Left ventricle myocardium inferior (tissue), 1 donor: ENCODE results near the gene GANAB. TPM values are rescaled to one million over a fixed set of nuclear protein-coding genes. Genes with fewer than 3 reads are reported as not detected.

Source experiments
- DNase-seq: peaks from one replicate; pipeline ENCODE4 v3.0.0-alpha.2; 2020
- H3K27ac ChIP-seq: fragments of 200-600 bp; replicated peaks from 2 replicates; pipeline ENCODE4 v1.8.0; 2021
- H3K27me3 ChIP-seq: fragments of 200-600 bp; 2 replicates; pipeline ENCODE4 v1.8.0; 2021; ENCODE audit warnings: low read depth
- H3K36me3 ChIP-seq: fragments of 200-600 bp; 2 replicates; pipeline ENCODE4 v1.8.0; 2021
- H3K4me1 ChIP-seq: fragments of 200-600 bp; 2 replicates; pipeline ENCODE4 v1.8.0; 2021
- H3K4me3 ChIP-seq: fragments of 200-600 bp; 2 replicates; pipeline ENCODE4 v1.8.0; 2021; ENCODE audit warnings: mild to moderate bottlenecking, moderate library complexity
- H3K9me3 ChIP-seq: fragments of 200-600 bp; replicated peaks from 2 replicates; pipeline ENCODE4 v1.8.0; 2021
- CTCF ChIP-seq: fragments of 200-600 bp; IDR thresholded peaks from 2 replicates; pipeline ENCODE4 v1.8.0; 2021; ENCODE audit warnings: antibody characterized with exemption, mild to moderate bottlenecking, borderline replicate concordance
- intact Hi-C: fragments of 100-400 bp; cut with micrococcal nuclease; formaldehyde crosslinking; loops from one replicate; pipeline ENCODE4 v1.11.0; 2022
- total RNA-seq: library from RNA; stranded (reverse); fragmentation: NEBNext Ultra II Directional; extraction: Animal tissue kit (Norgen Biotek cat#: 25700); gene quantifications from one replicate; pipeline ENCODE4 v1.2.1, GENCODE V29; 2021
- donor health status: DM: no; HTN: yes; CAD: no; lungs with severe emphysema.

Gene GANAB
- total RNA-seq, 1 donor from 2014 or later = 90.2 TPM

GRCh38 chr11:62671236-62671607, 24.8 kb upstream of the GANAB start:
- peaks cover 72% of the 10 kb centered on the region for H3K4me1 ChIP-seq
- H3K27me3 ChIP-seq = no peaks in the 10 kb centered on the region
- peaks cover 36% of the 10 kb centered on the region for H3K36me3 ChIP-seq
- no peak for DNase-seq
- peak overlapping the region; percentile 91 for H3K27ac ChIP-seq
- H3K4me3 ChIP-seq = peak overlapping the region; percentile 81
- TF ChIP-seq CTCF = no peak
- intact Hi-C loops = no loop called here
- no peaks in the 10 kb centered on the region for H3K9me3 ChIP-seq

DNA sequence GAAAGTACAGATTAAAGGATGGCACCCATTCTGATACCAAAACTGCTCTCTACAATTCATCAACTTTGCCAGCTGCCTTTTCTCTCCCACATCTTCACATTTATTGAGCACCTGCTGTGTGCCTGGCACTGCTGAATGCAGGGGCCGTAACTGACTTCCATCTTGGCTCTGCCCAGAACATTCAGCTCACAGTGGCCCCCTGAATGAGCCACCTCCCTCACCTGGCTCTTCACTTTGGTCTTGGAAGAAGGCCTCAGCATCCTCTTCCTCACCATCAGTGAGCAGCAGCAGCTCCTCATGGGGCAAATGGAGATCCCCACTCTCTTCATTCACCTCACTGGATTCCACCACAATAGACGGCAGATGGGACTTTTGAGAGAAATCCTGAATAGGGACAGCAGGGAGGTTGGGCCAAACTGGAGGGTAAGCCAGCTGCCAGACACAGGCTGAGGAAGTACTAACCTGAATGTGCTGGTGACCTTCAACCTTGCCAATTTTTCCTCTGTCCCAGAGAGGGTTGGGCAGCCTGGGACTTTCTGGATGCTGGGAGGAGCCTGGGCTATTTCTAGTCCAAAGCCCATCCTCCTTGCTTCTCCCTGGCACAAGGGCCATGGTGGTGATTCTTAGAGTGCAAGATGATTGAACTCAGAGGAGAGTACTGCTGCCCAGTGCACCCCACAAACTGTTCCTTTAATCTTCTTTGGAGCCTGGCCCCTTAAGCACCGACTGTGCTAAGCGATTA, 23.2 kb upstream of the GANAB start:
- Histone ChIP-seq H3K27ac (peak overlapping the region; percentile 91), H3K36me3 (peaks cover 19% of the 10 kb centered on the region)
- intact Hi-C loops = no loop called here

GRCh38 chr11:62667460-62667859, 21.0 kb upstream of the GANAB start:
- intact Hi-C loops = no loop called here
- Histone ChIP-seq H3K36me3 (peaks cover 14% of the 10 kb centered on the region), H3K9me3 (no peaks in the 10 kb centered on the region), H3K4me1 (peaks cover 80% of the 10 kb centered on the region), H3K4me3 (no peak overlapping the region), H3K27me3 (no peaks in the 10 kb centered on the region), H3K27ac (no peak overlapping the region)
- TF ChIP-seq CTCF = no peak
- no peak for DNase-seq

More for the DNA sequence above, 23.2 kb upstream of the GANAB start:
- Histone ChIP-seq H3K27me3 (no peaks in the 10 kb centered on the region), H3K4me1 (peaks cover 84% of the 10 kb centered on the region), H3K9me3 (no peaks in the 10 kb centered on the region), H3K4me3 (no peak overlapping the region)
- no peak for DNase-seq
- no peak for TF ChIP-seq CTCF

DNA sequence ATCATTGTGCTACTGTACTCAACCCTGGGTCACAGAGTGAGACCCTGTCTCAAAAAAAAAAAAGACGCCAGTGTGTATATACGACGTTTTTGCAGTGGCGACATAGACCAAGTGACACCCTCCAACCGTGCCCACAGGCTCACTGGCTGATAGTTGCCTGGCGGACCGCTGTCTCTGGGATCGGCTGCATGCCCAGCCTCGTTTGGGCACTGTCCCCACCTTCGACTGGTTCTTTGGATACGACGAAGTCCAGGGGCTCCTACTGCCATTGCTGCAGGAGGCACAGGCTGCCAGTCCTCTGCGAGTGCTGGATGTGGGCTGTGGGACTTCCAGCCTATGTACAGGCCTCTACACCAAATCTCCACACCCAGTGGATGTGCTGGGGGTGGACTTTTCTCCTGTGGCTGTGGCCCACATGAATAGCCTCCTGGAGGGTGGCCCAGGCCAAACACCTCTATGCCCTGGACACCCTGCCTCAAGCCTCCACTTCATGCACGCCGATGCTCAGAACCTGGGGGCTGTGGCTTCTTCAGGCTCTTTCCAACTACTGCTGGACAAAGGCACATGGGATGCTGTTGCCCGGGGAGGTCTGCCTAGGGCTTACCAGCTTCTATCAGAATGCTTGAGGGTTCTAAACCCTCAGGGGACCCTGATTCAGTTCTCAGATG, 20.0 kb upstream of the GANAB start:
- H3K4me1 ChIP-seq = peaks cover 70% of the 10 kb centered on the region
- intact Hi-C loops = no loop called here
- no peaks in the 10 kb centered on the region for H3K9me3 ChIP-seq
- no peaks in the 10 kb centered on the region for H3K27me3 ChIP-seq
- peaks cover 21% of the 10 kb centered on the region for H3K36me3 ChIP-seq
- no peak for DNase-seq
- peak overlapping the region; percentile 93 for H3K4me3 ChIP-seq
- no peak for TF ChIP-seq CTCF
- H3K27ac ChIP-seq = peak overlapping the region; percentile 95

GRCh38 chr11:62665599-62666258, 19.3 kb upstream of the GANAB start:
- Histone ChIP-seq H3K27ac (peak overlapping the region; percentile 95), H3K4me1 (peaks cover 64% of the 10 kb centered on the region), H3K9me3 (no peaks in the 10 kb centered on the region), H3K4me3 (peak overlapping the region; percentile 93), H3K27me3 (no peaks in the 10 kb centered on the region), H3K36me3 (peaks cover 21% of the 10 kb centered on the region)
- intact Hi-C loops = no loop called here
- TF ChIP-seq CTCF = no peak
- no peak for DNase-seq
